Kidney (tissue), 14 donors: ENCODE data around the gene PPY. TPM values are rescaled to one million over a fixed set of nuclear protein-coding genes. Genes with fewer than 3 reads are reported as not detected.

ENCODE experiments used
- DNase-seq, 5 donors: peaks; one replicate each; pipeline ENCODE4 v3.0.0-alpha.2; 2013 to 2020
- FAIRE-seq: peaks from 2 replicates; lab custom pipeline; 2012; peaks lifted over from hg19 to GRCh38; lab: Jason Lieb, UNC
- H3K27ac ChIP-seq, 2 donors: one replicate each; pipeline ENCODE4 v1.7.0; 2013; ENCODE audit warnings: low read depth in 2 of 2, low read length in 2 of 2, inconsistent platforms in 1 of 2
- H3K27me3 ChIP-seq: one replicate; pipeline ENCODE4 v1.7.1; 2013; ENCODE audit warnings: low read length, inconsistent platforms; ENCODE audit not compliant: control insufficient read depth, insufficient read depth
- H3K36me3 ChIP-seq, 3 donors: one replicate each; pipeline versions ENCODE4 v1.7.0 to v1.7.1; 2013; ENCODE audit warnings: low read length in 3 of 3, control low read depth in 1 of 3, inconsistent platforms in 1 of 3; ENCODE audit not compliant: insufficient read depth in 3 of 3, control insufficient read depth in 2 of 3
- H3K4me1 ChIP-seq, 3 donors: one replicate each; pipeline versions ENCODE4 v1.7.0 to v1.7.1; 2013; ENCODE audit warnings: low read length in 3 of 3, inconsistent platforms in 1 of 3, low read depth in 1 of 3; ENCODE audit not compliant: control insufficient read depth in 2 of 3, insufficient read depth in 2 of 3
- H3K4me3 ChIP-seq, 3 donors: one replicate each; pipeline versions ENCODE4 v1.7.0 to v1.8.1; 2013; ENCODE audit warnings: low read length in 3 of 3, control low read depth in 1 of 3, inconsistent platforms in 1 of 3
- H3K9ac ChIP-seq, 3 donors: one replicate each; pipeline versions ENCODE4 v1.7.0 to v1.7.1; 2013; ENCODE audit warnings: low read length in 3 of 3, control low read depth in 1 of 3, inconsistent platforms in 1 of 3
- H3K9me3 ChIP-seq, 3 donors: one replicate each; pipeline versions ENCODE4 v1.7.0 to v1.7.1; 2013; ENCODE audit warnings: low read length in 3 of 3, control low read depth in 1 of 3, inconsistent platforms in 1 of 3; ENCODE audit not compliant: control insufficient read depth in 2 of 3, insufficient read depth in 1 of 3
- intact Hi-C: fragments of 100-400 bp; cut with DNase I; formaldehyde crosslinking; loops from one replicate; pipeline ENCODE4 v1.11.1; 2022
- polyA plus RNA-seq: library from polyadenylated mRNA; stranded (reverse); fragments of 350-450 nt; fragmentation: Illumina TruSeq; extraction: RNeasy Lipid Tissue Mini Kit (QIAGEN cat#74804); gene quantifications from one replicate; pipeline ENCODE4 v1.2.3, GENCODE V29; 2014; ENCODE audit warnings: low read depth, low replicate concordance; ENCODE audit not compliant: insufficient read depth
- total RNA-seq: library from RNA; stranded (reverse); fragmentation: NEBNext Ultra II Directional; extraction: Animal tissue kit (Norgen Biotek cat#: 25700); gene quantifications from one replicate; pipeline ENCODE4 v1.2.1, GENCODE V29; 2021
- TF ChIP-seq, protein P1 (sequence below): IDR thresholded peaks from 3 replicates; pipeline ENCODE4 v1.5.1; 2012; ENCODE audit warnings: mild to moderate bottlenecking, moderate library complexity, borderline replicate concordance; ENCODE audit not compliant: insufficient read depth; ENCODE audit errors: extremely low read depth
- donor health status: control.
- donor health status: control.
- donor health status: control.
- donor health status: control.
- donor health status: control.
- donor health status: DM: yes; HTN: yes; CAD: no.
- donor health status: Normal renal cell carcinoma (clear cell type).

Gene PPY
- total and polyA plus RNA-seq, 2 donors from 2014 or later, result not detected

DNA sequence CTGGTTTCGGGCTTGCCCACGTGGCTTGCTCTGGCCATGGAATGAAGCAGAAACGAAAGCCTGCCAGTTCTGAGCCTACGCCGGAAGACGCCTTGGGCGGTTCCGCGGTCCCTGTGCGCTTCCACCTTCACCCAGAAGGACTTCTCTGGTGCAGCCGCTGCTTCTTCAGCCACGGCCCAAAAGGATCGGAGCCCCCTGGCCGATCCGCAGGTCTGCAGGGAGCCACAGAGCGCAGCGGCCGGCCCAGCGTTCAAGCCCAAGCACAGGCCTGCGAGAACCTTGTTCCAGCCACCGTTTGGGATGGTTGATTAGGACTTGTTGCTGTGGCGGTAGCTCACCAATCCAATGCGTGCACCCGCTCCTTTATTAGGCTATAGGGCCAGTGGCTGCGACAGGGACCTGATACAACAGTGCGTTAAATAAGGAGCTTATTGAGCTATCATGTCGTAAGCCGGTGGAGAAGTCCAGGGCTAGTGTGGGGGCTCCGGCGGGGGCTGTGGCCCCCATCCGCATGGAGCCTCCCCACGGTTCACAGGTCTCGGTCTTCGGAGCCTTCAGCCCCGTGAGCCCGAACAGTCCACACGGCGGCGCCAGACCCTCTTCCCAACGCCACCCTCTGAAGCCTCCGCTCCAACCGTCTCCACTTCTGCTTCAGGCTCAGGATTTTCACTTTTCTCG is 24.8 kb downstream of the PPY start:
- H3K27ac ChIP-seq, result no peak overlapping the region
- intact Hi-C loops, result no loop called here
- TF ChIP-seq, protein P1, sequence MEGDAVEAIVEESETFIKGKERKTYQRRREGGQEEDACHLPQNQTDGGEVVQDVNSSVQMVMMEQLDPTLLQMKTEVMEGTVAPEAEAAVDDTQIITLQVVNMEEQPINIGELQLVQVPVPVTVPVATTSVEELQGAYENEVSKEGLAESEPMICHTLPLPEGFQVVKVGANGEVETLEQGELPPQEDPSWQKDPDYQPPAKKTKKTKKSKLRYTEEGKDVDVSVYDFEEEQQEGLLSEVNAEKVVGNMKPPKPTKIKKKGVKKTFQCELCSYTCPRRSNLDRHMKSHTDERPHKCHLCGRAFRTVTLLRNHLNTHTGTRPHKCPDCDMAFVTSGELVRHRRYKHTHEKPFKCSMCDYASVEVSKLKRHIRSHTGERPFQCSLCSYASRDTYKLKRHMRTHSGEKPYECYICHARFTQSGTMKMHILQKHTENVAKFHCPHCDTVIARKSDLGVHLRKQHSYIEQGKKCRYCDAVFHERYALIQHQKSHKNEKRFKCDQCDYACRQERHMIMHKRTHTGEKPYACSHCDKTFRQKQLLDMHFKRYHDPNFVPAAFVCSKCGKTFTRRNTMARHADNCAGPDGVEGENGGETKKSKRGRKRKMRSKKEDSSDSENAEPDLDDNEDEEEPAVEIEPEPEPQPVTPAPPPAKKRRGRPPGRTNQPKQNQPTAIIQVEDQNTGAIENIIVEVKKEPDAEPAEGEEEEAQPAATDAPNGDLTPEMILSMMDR, result peak; percentile 43
- no peaks in the 10 kb centered on the region for H3K36me3 ChIP-seq
- DNase-seq (peak in 3 of 5 donors; percentile 62 to 77 (median 74)), FAIRE-seq (no peak)
- H3K4me3 ChIP-seq, result peak overlapping the region in 2 of 3 donors; percentile 10 to 35
- H3K9me3 ChIP-seq, result peaks cover 0 to 3% (median 0%) of the 10 kb centered on the region in 3 donors
- H3K27me3 ChIP-seq, result no peaks in the 10 kb centered on the region
- H3K9ac ChIP-seq, result no peak overlapping the region
- H3K4me1 ChIP-seq, result peaks cover 0 to 3% (median 0%) of the 10 kb centered on the region in 3 donors

DNA sequence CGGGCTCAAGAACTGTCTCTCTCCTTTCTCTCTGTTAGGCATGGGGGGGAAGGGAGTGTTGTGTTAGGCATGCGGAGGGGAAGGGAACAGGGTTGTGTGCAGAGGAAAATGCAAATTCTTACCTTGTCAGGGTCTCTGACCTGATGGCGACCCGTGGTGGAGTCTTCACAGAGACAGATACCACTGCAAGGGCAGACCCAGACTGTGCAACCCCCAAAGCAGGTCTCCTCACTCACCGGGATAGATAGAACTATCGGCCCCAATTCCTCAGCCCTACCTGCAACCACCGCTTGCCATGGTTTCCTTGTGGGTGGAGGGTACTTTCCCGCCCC is 25.3 kb downstream of the PPY start:
- DNase-seq, result peak in 1 of 5 donors; percentile 62
- H3K4me3 ChIP-seq, result peak overlapping the region in 1 of 3 donors; percentile 10

DNA sequence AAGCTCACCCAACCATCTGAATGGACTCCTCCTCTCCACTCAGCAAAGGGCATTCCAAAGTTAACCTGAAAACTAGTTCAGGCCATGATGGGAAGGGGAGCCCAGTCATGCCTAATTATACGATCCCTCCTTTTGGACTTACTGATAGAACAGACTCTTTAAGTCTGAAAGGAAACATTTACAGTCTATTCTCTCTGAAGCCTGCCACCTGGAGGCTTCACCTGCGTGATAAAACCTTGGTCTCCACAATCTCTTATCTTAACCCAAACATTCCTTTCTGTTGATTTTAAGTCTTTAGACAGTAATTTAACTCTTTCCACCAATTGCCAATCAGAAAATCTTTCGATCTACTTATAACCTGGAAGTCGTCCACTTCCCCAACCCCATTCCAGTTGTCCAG is 25.9 kb downstream of the PPY start:
- DNase-seq (no peak), FAIRE-seq (no peak)
- no peak overlapping the region for H3K9ac ChIP-seq
- peaks cover 0 to 3% (median 0%) of the 10 kb centered on the region in 3 donors for H3K9me3 ChIP-seq
- intact Hi-C loops, result no loop called here
- no peak overlapping the region for H3K27ac ChIP-seq
- TF ChIP-seq, protein P1, result no peak
- no peaks in the 10 kb centered on the region for H3K36me3 ChIP-seq
- no peaks in the 10 kb centered on the region for H3K27me3 ChIP-seq
- H3K4me3 ChIP-seq, result no peak overlapping the region
- H3K4me1 ChIP-seq, result peaks cover 0 to 3% (median 0%) of the 10 kb centered on the region in 3 donors

More for the DNA sequence above, 25.3 kb downstream of the PPY start:
- no peak for FAIRE-seq
- no peak overlapping the region for H3K27ac ChIP-seq
- H3K4me1 ChIP-seq, result peaks cover 0 to 3% (median 0%) of the 10 kb centered on the region in 3 donors
- no peak overlapping the region for H3K9ac ChIP-seq
- TF ChIP-seq, protein P1, result no peak
- intact Hi-C loops, result no loop called here
- H3K36me3 ChIP-seq, result no peaks in the 10 kb centered on the region
- H3K27me3 ChIP-seq, result no peaks in the 10 kb centered on the region
- peaks cover 0 to 3% (median 0%) of the 10 kb centered on the region in 3 donors for H3K9me3 ChIP-seq

DNA sequence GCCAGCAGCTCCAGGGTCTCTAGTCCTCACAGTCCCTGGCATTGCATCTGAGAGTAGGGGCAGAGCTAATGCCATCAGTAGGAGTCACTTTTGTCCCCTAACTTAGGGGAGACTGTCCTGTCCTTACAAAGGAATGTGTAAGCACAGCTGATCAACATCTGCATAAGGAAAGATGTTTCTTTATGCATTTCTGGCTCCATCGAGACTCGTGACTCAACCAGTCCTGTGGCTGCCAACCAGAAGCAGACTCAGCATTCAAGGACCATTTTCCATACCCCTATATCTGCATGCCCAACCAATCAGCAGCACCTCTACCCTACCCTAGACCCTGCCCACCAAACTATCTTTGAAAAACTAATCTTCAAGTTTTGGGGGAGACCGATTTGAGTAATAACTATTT is 26.7 kb downstream of the PPY start:
- intact Hi-C loops, result no loop called here
- Histone ChIP-seq H3K27ac (no peak overlapping the region), H3K9me3 (peaks cover 0 to 3% (median 0%) of the 10 kb centered on the region in 3 donors), H3K4me3 (no peak overlapping the region), H3K4me1 (peaks cover 0 to 3% (median 0%) of the 10 kb centered on the region in 3 donors), H3K36me3 (no peaks in the 10 kb centered on the region), H3K27me3 (no peaks in the 10 kb centered on the region), H3K9ac (no peak overlapping the region)
- no peak for DNase-seq
- no peak for FAIRE-seq
- TF ChIP-seq, protein P1, result no peak
